Keratinocyte (primary cell): Measurements from ENCODE around the gene IFNW1. TPM values are rescaled to one million over a fixed set of nuclear protein-coding genes. Genes with fewer than 3 reads are reported as not detected.
"Not testable (repeated sequence)": the region's sequence is repeated elsewhere in the genome, so short reads cannot be mapped to it uniquely, and the experiment has no call there.

ENCODE experiments used
- DNase-seq: peaks from one replicate; pipeline ENCODE4 v3.0.0-alpha.2; 2011; ENCODE audit warnings: low read depth, missing footprints, low spot score
- FAIRE-seq: peaks from 2 replicates; lab custom pipeline; 2011; peaks lifted over from hg19 to GRCh38; lab: Jason Lieb, UNC
- H2AFZ ChIP-seq: 2 replicates; pipeline ENCODE4 v1.6.0; 2012; ENCODE audit warnings: low read length, control low read depth, inconsistent platforms; ENCODE audit not compliant: control insufficient read depth
- H3K27ac ChIP-seq: 2 replicates; pipeline ENCODE4 v1.5.1; 2011; ENCODE audit warnings: low read length; ENCODE audit not compliant: control insufficient read depth, insufficient read depth
- H3K27me3 ChIP-seq: 3 replicates; pipeline ENCODE4 v1.6.0; 2011; ENCODE audit warnings: low read length; ENCODE audit not compliant: control insufficient read depth, insufficient read depth; ENCODE audit errors: extremely low read depth
- H3K36me3 ChIP-seq, 2 experiments: 2 replicates in 1 of 2; 3 replicates in 1 of 2; pipeline ENCODE4 v1.5.1; 2011; ENCODE audit warnings: low read length in 2 of 2, mild to moderate bottlenecking in 1 of 2; ENCODE audit not compliant: control insufficient read depth in 2 of 2, insufficient read depth in 2 of 2; ENCODE audit errors: extremely low read depth in 1 of 2
- H3K4me1 ChIP-seq: 3 replicates; pipeline ENCODE4 v1.5.1; 2011; ENCODE audit warnings: low read length; ENCODE audit not compliant: control insufficient read depth, insufficient read depth; ENCODE audit errors: extremely low read depth
- H3K4me2 ChIP-seq: 3 replicates; pipeline ENCODE4 v1.6.0; 2011; ENCODE audit warnings: low read depth, low read length; ENCODE audit not compliant: control insufficient read depth, insufficient read depth; ENCODE audit errors: extremely low read depth
- H3K4me3 ChIP-seq, 3 experiments: fragments of 200-600 bp in 1 of 3; sonication (generic) in 1 of 3; 2 replicates in 2 of 3; 3 replicates in 1 of 3; pipeline ENCODE4 v1.5.1; 2011 to 2016; ENCODE audit warnings: low read length in 3 of 3, mild to moderate bottlenecking in 3 of 3, control low read depth in 2 of 3, inconsistent platforms in 1 of 3, low read depth in 1 of 3, mixed read lengths in 1 of 3, mixed run types in 1 of 3, moderate library complexity in 1 of 3; ENCODE audit not compliant: control insufficient read depth in 2 of 3, insufficient read depth in 2 of 3; ENCODE audit errors: extremely low read depth in 1 of 3
- H3K79me2 ChIP-seq: 2 replicates; pipeline ENCODE4 v1.6.0; 2012; ENCODE audit warnings: low read length; ENCODE audit not compliant: control insufficient read depth, insufficient read depth
- H3K9ac ChIP-seq: 3 replicates; pipeline ENCODE4 v1.6.0; 2011; ENCODE audit warnings: low read length; ENCODE audit not compliant: control insufficient read depth, insufficient read depth; ENCODE audit errors: extremely low read depth
- H3K9me1 ChIP-seq: 3 replicates; pipeline ENCODE4 v1.6.0; 2011; ENCODE audit warnings: low read length; ENCODE audit not compliant: control insufficient read depth, insufficient read depth; ENCODE audit errors: extremely low read depth
- H3K9me3 ChIP-seq: 2 replicates; pipeline ENCODE4 v1.5.1; 2012; ENCODE audit warnings: low read depth, low read length; ENCODE audit not compliant: control insufficient read depth
- H4K20me1 ChIP-seq: 3 replicates; pipeline ENCODE4 v1.6.0; 2011; ENCODE audit warnings: low read length; ENCODE audit not compliant: control insufficient read depth, insufficient read depth; ENCODE audit errors: extremely low read depth
- CTCF ChIP-seq, 3 experiments: IDR thresholded peaks in 1 of 3; conservative IDR thresholded peaks in 1 of 3; optimal IDR thresholded peaks in 1 of 3; 2 replicates in 2 of 3; 3 replicates in 1 of 3; pipeline versions ENCODE3 to v1.5.1; 2011; ENCODE audit warnings: low read length in 3 of 3, mild to moderate bottlenecking in 3 of 3, moderate library complexity in 2 of 3, control low read depth in 1 of 3, inconsistent platforms in 1 of 3; ENCODE audit not compliant: insufficient read depth in 2 of 3; ENCODE audit errors: extremely low read depth in 1 of 3
- EZH2 ChIP-seq: IDR thresholded peaks from one replicate; pipeline ENCODE4 v1.6.1; 2012; ENCODE audit warnings: inconsistent platforms, mild to moderate bottlenecking, low read length, moderate library complexity
- dilution Hi-C: fragments of 300-500 bp; cut with MboI; formaldehyde crosslinking; loops from one replicate; pipeline ENCODE4 v1.7.0; 2020; ENCODE audit warnings: low sequenced_read_pairs; ENCODE audit not compliant: extremely low pct_ligation_motif_present
- polyA minus RNA-seq, 3 experiments: library from RNA; depleted of rRNA, polyadenylated mRNA; stranded (reverse); fragments of >200 nt; gene quantifications; 1 replicate in 1 of 3; 2 replicates in 1 of 3; 3 replicates in 1 of 3; pipeline ENCODE4 v1.2.3, GENCODE V29; 2011
- polyA plus RNA-seq, 5 experiments: library from polyadenylated mRNA; depleted of rRNA in 3 of 5; stranded (reverse) in 3 of 5; stranded (forward) in 1 of 5; unstranded in 1 of 5; fragments of >200 nt; gene quantifications; 1 replicate in 1 of 5; 2 replicates in 3 of 5; 3 replicates in 1 of 5; pipeline versions ENCODE4 v1.2.1 to v1.2.3, GENCODE V29; 2011 to 2012; ENCODE audit warnings: missing spikeins in 2 of 5, low read depth in 1 of 5, low replicate concordance in 1 of 5

IFNW1 gene
- not detected in 3 replicates for polyA plus RNA-seq
- polyA plus RNA-seq (2011; ENCODE audit: low read depth), result not detected
- not detected in 2 replicates for polyA plus RNA-seq (2011; cell fraction: cytosol; rRNA removed)
- not detected in 2 replicates for polyA plus RNA-seq (2011; cell fraction: nucleus; rRNA removed)
- not detected in 2 replicates for polyA plus RNA-seq (2012; ENCODE audit: low replicate concordance)
- not detected in 3 replicates for polyA minus RNA-seq
- not detected for polyA minus RNA-seq (2011; cell fraction: cytosol; rRNA and poly(A)+ RNA removed)
- not detected in 2 replicates for polyA minus RNA-seq (2011; cell fraction: nucleus; rRNA and poly(A)+ RNA removed)

DNA sequence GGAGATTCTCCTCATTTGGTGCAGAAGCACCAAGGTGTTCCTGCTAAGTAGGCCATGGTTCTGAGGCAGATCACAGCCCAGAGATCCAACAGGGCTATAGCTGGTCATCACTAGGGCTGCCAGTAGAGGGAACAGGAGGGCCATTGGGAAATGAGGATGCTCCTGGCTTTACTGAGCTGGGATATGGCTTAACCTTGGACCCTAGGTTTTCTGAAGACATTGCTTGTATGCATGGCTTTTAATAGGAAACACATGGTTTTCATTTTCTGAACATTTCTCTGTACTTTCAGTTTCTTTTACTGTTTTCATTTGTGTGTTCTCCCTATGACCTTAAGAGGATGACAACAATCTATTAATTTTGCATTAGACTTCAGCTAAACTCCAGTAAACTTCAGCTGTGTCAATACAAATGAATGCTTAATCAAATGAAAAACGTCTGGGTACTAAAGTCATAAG lies at the start of gene IFNW1:
IFNW1 (minus strand) TSS at position 406 of the 456 bp plus-strand sequence; CDS start at position 144, 262 bp downstream.
- Histone ChIP-seq H3K27me3 (peaks cover 4% of the 10 kb centered on the region), H3K9me1 (no peaks in the 10 kb centered on the region), H3K4me1 (no peaks in the 10 kb centered on the region), H3K9me3 (no peaks in the 10 kb centered on the region), H3K4me3 (no peak within 1 kb of the TSS), H3K79me2 (no peaks in the 10 kb centered on the region), H3K4me2 (no peak within 1 kb of the TSS), H2AFZ (no peak within 1 kb of the TSS), H3K27ac (no peak within 1 kb of the TSS), H4K20me1 (no peaks in the 10 kb centered on the region), H3K9ac (no peak within 1 kb of the TSS), H3K36me3 (no peaks in the 10 kb centered on the region)
- DNase-seq, result no peak
- dilution Hi-C loops, result no loop called here
- no peak for TF ChIP-seq EZH2
- peak in 2 of 3 experiments; percentile 42 to 46 for TF ChIP-seq CTCF (optimal IDR thresholded peaks at IDR 0.05 in 1 of 3, IDR thresholded peaks at IDR 0.05 in 1 of 3, conservative IDR thresholded peaks at IDR 0.05 in 1 of 3; ENCODE audit: extremely low read depth in 1 of 3, insufficient read depth in 2 of 3, low read length in 3 of 3)
- FAIRE-seq, result no peak

GRCh38 chr9:21187487-21187886 lies 45.9 kb upstream of the IFNW1 start, which contains the start of gene IFNA4:
IFNA4 (minus strand) TSS chr9:21187587; CDS start chr9:21187531, 56 bp downstream.
- H3K9me3 ChIP-seq, DNase-seq, FAIRE-seq, H3K27ac ChIP-seq, H3K36me3 ChIP-seq, H4K20me1 ChIP-seq, H3K4me3 ChIP-seq, H3K79me2 ChIP-seq, H2AFZ ChIP-seq, H3K27me3 ChIP-seq, H3K4me1 ChIP-seq, dilution Hi-C loops, H3K4me2 ChIP-seq, H3K9me1 ChIP-seq, H3K9ac ChIP-seq: not testable (repeated sequence)
